ENCODE data around the gene ALDOB. TPM values are rescaled to one million over a fixed set of nuclear protein-coding genes. Genes with fewer than 3 reads are reported as not detected.

ALDOB gene
- total RNA-seq, 2 donors from 2014 or later, result 23.4 to 86.6 TPM

GRCh38 chr9:101476576-101477208 is 41.1 kb upstream of the ALDOB start:
- Histone ChIP-seq H3K9me3 (no peaks in the 10 kb centered on the region), H3K27ac (no peak overlapping the region), H3K4me3 (no peak overlapping the region), H3K4me1 (peaks cover 34% of the 10 kb centered on the region), H3K36me3 (replicated peaks in 1 of 2; ENCODE audit: insufficient read depth in 1 of 2, low read depth in 2 of 2) (peaks cover 0 to 8% of the 10 kb centered on the region in 2 donors), H3K27me3 (no peaks in the 10 kb centered on the region)
- WGBS, 2 donors, result 90 to 93% methylated on average over 12 to 13 of the region's 13 CpGs
- intact Hi-C loops (cut with DNase I), result no loop called here
- DNase-seq (no peak), ATAC-seq (no peak)
- TF ChIP-seq CTCF (IDR thresholded peaks at IDR 0.05), result no peak
- no peak for TF ChIP-seq POLR2A (IDR thresholded peaks at IDR 0.05)

- DNase-seq (no peak), ATAC-seq (no peak)
- H3K4me1 ChIP-seq, result no peaks in the 10 kb centered on the region
- intact Hi-C loops (cut with DNase I), result no loop called here
- H3K4me3 ChIP-seq, result no peak overlapping the region
- no peak overlapping the region for H3K27ac ChIP-seq
- WGBS, 2 donors, result 86 to 100% methylated on average over 1 of the region's 1 CpG
- peaks cover 0 to 8% of the 10 kb centered on the region in 2 donors for H3K36me3 ChIP-seq (replicated peaks in 1 of 2; ENCODE audit: insufficient read depth in 1 of 2, low read depth in 2 of 2)
- no peaks in the 10 kb centered on the region for H3K9me3 ChIP-seq
- TF ChIP-seq POLR2A (IDR thresholded peaks at IDR 0.05) (no peak), CTCF (IDR thresholded peaks at IDR 0.05) (no peak)
- no peaks in the 10 kb centered on the region for H3K27me3 ChIP-seq
Observed at GRCh38 chr9:101472891-101473290, 37.3 kb upstream of the ALDOB start.

- WGBS, 2 donors, result 65 to 81% methylated on average over 3 of the region's 3 CpGs
- intact Hi-C loops (cut with DNase I), result no loop called here
- TF ChIP-seq POLR2A (IDR thresholded peaks at IDR 0.05) (no peak), CTCF (IDR thresholded peaks at IDR 0.05) (no peak)
- DNase-seq (no peak), ATAC-seq (no peak)
- Histone ChIP-seq H3K4me3 (no peak overlapping the region), H3K36me3 (replicated peaks in 1 of 2; ENCODE audit: insufficient read depth in 1 of 2, low read depth in 2 of 2) (peaks cover 0 to 4% of the 10 kb centered on the region in 2 donors), H3K27ac (no peak overlapping the region), H3K27me3 (no peaks in the 10 kb centered on the region), H3K9me3 (no peaks in the 10 kb centered on the region), H3K4me1 (no peaks in the 10 kb centered on the region)
Observed at GRCh38 chr9:101470929-101471328, 35.4 kb upstream of the ALDOB start.

- Histone ChIP-seq H3K36me3 (replicated peaks in 1 of 2; ENCODE audit: insufficient read depth in 1 of 2, low read depth in 2 of 2) (no peaks in the 10 kb centered on the region), H3K4me3 (no peak overlapping the region), H3K9me3 (no peaks in the 10 kb centered on the region), H3K4me1 (peaks cover 5% of the 10 kb centered on the region), H3K27ac (no peak overlapping the region), H3K27me3 (no peaks in the 10 kb centered on the region)
- WGBS, 2 donors, result 44 to 62% methylated on average over 3 of the region's 3 CpGs
- no peak for TF ChIP-seq POLR2A (IDR thresholded peaks at IDR 0.05)
- TF ChIP-seq CTCF (IDR thresholded peaks at IDR 0.05), result no peak
- no peak for ATAC-seq
- intact Hi-C loops (cut with DNase I), result no loop called here
- DNase-seq, result no peak
Observed at GRCh38 chr9:101470021-101470420, 34.4 kb upstream of the ALDOB start.

- Histone ChIP-seq H3K36me3 (replicated peaks in 1 of 2; ENCODE audit: insufficient read depth in 1 of 2, low read depth in 2 of 2) (no peaks in the 10 kb centered on the region), H3K27ac (no peak overlapping the region), H3K4me1 (peaks cover 6% of the 10 kb centered on the region), H3K27me3 (no peaks in the 10 kb centered on the region), H3K9me3 (no peaks in the 10 kb centered on the region), H3K4me3 (no peak overlapping the region)
- DNase-seq (no peak), ATAC-seq (no peak)
- no peak for TF ChIP-seq CTCF (IDR thresholded peaks at IDR 0.05)
- TF ChIP-seq POLR2A (IDR thresholded peaks at IDR 0.05), result no peak
- 61 to 70% methylated on average over 2 of the region's 2 CpGs for WGBS, 2 donors
- intact Hi-C loops (cut with DNase I), result loop anchor here (5.0 kb wide), 1 partner anchor 53 kb away; no protein-coding TSS in a partner anchor
Observed at GRCh38 chr9:101469026-101469425, 33.5 kb upstream of the ALDOB start.
